Osteoblast (primary cell): ENCODE measurements around the gene GAS1. TPM values are rescaled to one million over a fixed set of nuclear protein-coding genes. Genes with fewer than 3 reads are reported as not detected.

Experiments
- DNase-seq: peaks from one replicate; pipeline ENCODE4 v3.0.0; 2011; ENCODE audit warnings: low spot score, mixed read lengths; ENCODE audit not compliant: insufficient read length; ENCODE audit errors: missing footprints
- H2AFZ ChIP-seq: 2 replicates; pipeline ENCODE4 v1.6.0; 2011; ENCODE audit warnings: mild to moderate bottlenecking, low read length
- H3K27ac ChIP-seq: 2 replicates; pipeline ENCODE4 v1.5.1; 2011; ENCODE audit warnings: mild to moderate bottlenecking, low read depth, low read length, moderate library complexity
- H3K27me3 ChIP-seq: 2 replicates; pipeline ENCODE4 v1.6.0; 2012; ENCODE audit warnings: mild to moderate bottlenecking, control low read depth, inconsistent platforms, low read length, moderate library complexity; ENCODE audit not compliant: insufficient read depth
- H3K36me3 ChIP-seq: 2 replicates; pipeline ENCODE4 v1.5.1; 2011; ENCODE audit warnings: mild to moderate bottlenecking, low read length, control low read depth, moderate library complexity; ENCODE audit not compliant: insufficient read depth
- H3K4me1 ChIP-seq: 2 replicates; pipeline ENCODE4 v1.5.1; 2011; ENCODE audit warnings: mild to moderate bottlenecking, low read length, control low read depth, moderate library complexity; ENCODE audit not compliant: insufficient read depth
- H3K4me2 ChIP-seq: 2 replicates; pipeline ENCODE4 v1.6.0; 2011; ENCODE audit warnings: mild to moderate bottlenecking, low read length; ENCODE audit not compliant: insufficient read depth
- H3K4me3 ChIP-seq: fragments of 200-600 bp; sonication (generic); 3 replicates; pipeline ENCODE4 v1.5.1; 2012; ENCODE audit warnings: mild to moderate bottlenecking, low read length, inconsistent platforms; ENCODE audit not compliant: insufficient read depth
- H3K79me2 ChIP-seq: 2 replicates; pipeline ENCODE4 v1.6.0; 2012; ENCODE audit warnings: mild to moderate bottlenecking, low read length, control low read depth, inconsistent platforms; ENCODE audit not compliant: insufficient read depth
- H3K9me3 ChIP-seq: 2 replicates; pipeline ENCODE4 v1.5.1; 2011; ENCODE audit warnings: low read depth, low read length, control low read depth
- H4K20me1 ChIP-seq: 2 replicates; pipeline ENCODE4 v1.6.0; 2012; ENCODE audit warnings: mild to moderate bottlenecking, low read length, control low read depth; ENCODE audit not compliant: insufficient read depth
- CTCF ChIP-seq: IDR thresholded peaks from 2 replicates; pipeline ENCODE4 v1.5.1; 2011; ENCODE audit warnings: mild to moderate bottlenecking, low read depth, low read length, moderate library complexity; ENCODE audit errors: extremely low read depth
- total RNA-seq: library from RNA; depleted of rRNA; stranded (reverse); fragments of >200 nt; gene quantifications from 2 replicates; pipeline ENCODE4 v1.2.3, GENCODE V29; 2012

The GAS1 gene
- total RNA-seq, 1 donor, result 107 TPM

- no peak for TF ChIP-seq CTCF
- Histone ChIP-seq H3K4me2 (peak overlapping the region; percentile 75), H3K27ac (peak overlapping the region; percentile 83), H3K9me3 (no peaks in the 10 kb centered on the region), H3K4me3 (peak overlapping the region; percentile 19), H3K27me3 (no peaks in the 10 kb centered on the region), H3K79me2 (no peaks in the 10 kb centered on the region), H3K4me1 (peaks cover 40% of the 10 kb centered on the region), H4K20me1 (no peaks in the 10 kb centered on the region), H3K36me3 (no peaks in the 10 kb centered on the region), H2AFZ (peak overlapping the region; percentile 38)
- peak; percentile 22 for DNase-seq
Observed at GRCh38 chr9:86983249-86983619, 35.9 kb upstream of the GAS1 start.

GRCh38 chr9:86980802-86981201 is 33.5 kb upstream of the GAS1 start:
- H3K4me1 ChIP-seq, result peaks cover 56% of the 10 kb centered on the region
- H3K27me3 ChIP-seq, result no peaks in the 10 kb centered on the region
- no peaks in the 10 kb centered on the region for H3K36me3 ChIP-seq
- DNase-seq, result no peak
- H3K27ac ChIP-seq, result no peak overlapping the region
- no peaks in the 10 kb centered on the region for H3K9me3 ChIP-seq
- no peak overlapping the region for H2AFZ ChIP-seq
- H3K4me2 ChIP-seq, result no peak overlapping the region
- no peak overlapping the region for H3K4me3 ChIP-seq
- H4K20me1 ChIP-seq, result no peaks in the 10 kb centered on the region
- no peak for TF ChIP-seq CTCF
- no peaks in the 10 kb centered on the region for H3K79me2 ChIP-seq

- no peaks in the 10 kb centered on the region for H4K20me1 ChIP-seq
- peak overlapping the region; percentile 81 for H3K27ac ChIP-seq
- no peak overlapping the region for H3K4me3 ChIP-seq
- no peak for DNase-seq
- H3K4me1 ChIP-seq, result peaks cover 54% of the 10 kb centered on the region
- no peaks in the 10 kb centered on the region for H3K9me3 ChIP-seq
- H3K36me3 ChIP-seq, result no peaks in the 10 kb centered on the region
- TF ChIP-seq CTCF, result no peak
- H3K27me3 ChIP-seq, result no peaks in the 10 kb centered on the region
- H2AFZ ChIP-seq, result no peak overlapping the region
- H3K79me2 ChIP-seq, result no peaks in the 10 kb centered on the region
- no peak overlapping the region for H3K4me2 ChIP-seq
Observed at GRCh38 chr9:86979657-86980056, 32.4 kb upstream of the GAS1 start.

GRCh38 chr9:86978922-86979474 is 31.7 kb upstream of the GAS1 start:
- Histone ChIP-seq H3K79me2 (no peaks in the 10 kb centered on the region), H4K20me1 (no peaks in the 10 kb centered on the region), H3K27ac (peak overlapping the region; percentile 81), H3K4me1 (peaks cover 48% of the 10 kb centered on the region), H2AFZ (peak overlapping the region; percentile 37), H3K36me3 (no peaks in the 10 kb centered on the region), H3K4me3 (peak overlapping the region; percentile 12), H3K4me2 (peak overlapping the region; percentile 55), H3K9me3 (no peaks in the 10 kb centered on the region), H3K27me3 (no peaks in the 10 kb centered on the region)
- DNase-seq, result no peak
- TF ChIP-seq CTCF, result no peak
